Measurements from ENCODE around the gene RGS9BP.

DNA sequence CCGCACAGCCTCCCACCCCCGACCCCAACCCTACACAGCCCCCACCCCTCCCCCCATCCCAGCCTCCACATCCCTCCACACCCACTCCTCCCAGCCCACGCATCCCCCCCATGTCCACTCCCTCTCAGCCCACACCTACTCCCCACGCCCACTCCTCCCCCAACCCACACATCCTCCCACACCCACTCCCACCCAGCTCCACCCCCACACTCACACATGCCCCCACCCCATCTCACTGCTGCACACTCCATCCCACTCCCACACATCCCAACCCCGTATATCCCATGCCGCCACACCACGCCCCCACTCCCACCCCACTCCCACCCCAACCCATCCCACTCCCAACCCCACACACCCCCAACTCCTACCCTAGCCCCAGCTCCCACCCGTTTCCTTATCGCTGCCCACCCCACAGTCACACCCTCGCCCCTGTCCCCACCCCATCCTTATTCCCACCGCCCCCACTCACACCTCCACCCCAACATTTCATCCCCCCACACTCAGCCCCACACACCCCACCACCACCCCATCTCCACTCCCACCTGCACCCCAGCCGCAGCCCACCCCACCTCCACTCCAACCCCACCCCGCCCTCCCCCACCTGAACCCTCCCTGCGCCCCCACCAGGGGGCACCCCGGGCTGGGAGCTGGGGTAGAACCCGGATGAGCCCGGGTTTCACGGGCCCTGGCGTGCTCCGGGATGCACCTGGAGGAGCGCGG, 44.7 kb downstream of the RGS9BP start:
- TF ChIP-seq, protein P1, sequence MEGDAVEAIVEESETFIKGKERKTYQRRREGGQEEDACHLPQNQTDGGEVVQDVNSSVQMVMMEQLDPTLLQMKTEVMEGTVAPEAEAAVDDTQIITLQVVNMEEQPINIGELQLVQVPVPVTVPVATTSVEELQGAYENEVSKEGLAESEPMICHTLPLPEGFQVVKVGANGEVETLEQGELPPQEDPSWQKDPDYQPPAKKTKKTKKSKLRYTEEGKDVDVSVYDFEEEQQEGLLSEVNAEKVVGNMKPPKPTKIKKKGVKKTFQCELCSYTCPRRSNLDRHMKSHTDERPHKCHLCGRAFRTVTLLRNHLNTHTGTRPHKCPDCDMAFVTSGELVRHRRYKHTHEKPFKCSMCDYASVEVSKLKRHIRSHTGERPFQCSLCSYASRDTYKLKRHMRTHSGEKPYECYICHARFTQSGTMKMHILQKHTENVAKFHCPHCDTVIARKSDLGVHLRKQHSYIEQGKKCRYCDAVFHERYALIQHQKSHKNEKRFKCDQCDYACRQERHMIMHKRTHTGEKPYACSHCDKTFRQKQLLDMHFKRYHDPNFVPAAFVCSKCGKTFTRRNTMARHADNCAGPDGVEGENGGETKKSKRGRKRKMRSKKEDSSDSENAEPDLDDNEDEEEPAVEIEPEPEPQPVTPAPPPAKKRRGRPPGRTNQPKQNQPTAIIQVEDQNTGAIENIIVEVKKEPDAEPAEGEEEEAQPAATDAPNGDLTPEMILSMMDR (conservative IDR thresholded peaks at IDR 0.05; ENCODE audit: low read length), result no peak
- TF ChIP-seq EZH2phosphoT487 (IDR thresholded peaks at IDR 0.05; ENCODE audit: borderline replicate concordance, low read depth, low read length), result no peak

Measured in OCI-LY7 (cell line).